GM20000 (cell line): Measurements from ENCODE around the gene COX8C.
"Not testable (repeated sequence)": the region's sequence is repeated elsewhere in the genome, so short reads cannot be mapped to it uniquely, and the experiment has no call there.

Source experiments
- DNase-seq: peaks from one replicate; pipeline ENCODE4 v3.0.0; 2012; ENCODE audit warnings: low spot score
- TF ChIP-seq, protein P1 (sequence below): IDR thresholded peaks from 2 replicates; pipeline ENCODE4 v1.5.1; 2012; ENCODE audit warnings: mild to moderate bottlenecking, control low read depth; ENCODE audit errors: extremely low read depth, missing control alignments

Gene COX8C

DNA sequence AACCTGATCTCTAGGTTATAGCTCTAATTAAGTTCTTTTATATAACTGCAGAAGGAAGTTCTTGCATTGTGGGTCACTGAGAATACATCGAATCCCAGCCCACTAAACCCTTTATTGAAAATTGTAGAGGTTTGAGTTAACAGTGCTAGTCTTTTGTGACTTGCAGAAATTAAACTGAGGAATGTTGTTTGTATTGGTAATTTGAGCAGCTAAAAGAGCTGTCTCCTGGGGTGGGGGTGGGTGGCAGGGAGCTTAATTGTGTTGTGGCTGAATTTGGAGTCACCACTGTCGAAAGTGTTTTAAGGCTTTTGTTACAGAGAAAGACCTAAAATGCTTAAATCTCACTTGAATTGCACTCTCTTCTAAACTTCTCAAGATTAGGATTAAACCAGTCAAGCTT is 3.2 kb upstream of the COX8C start:
- TF ChIP-seq, protein P1, sequence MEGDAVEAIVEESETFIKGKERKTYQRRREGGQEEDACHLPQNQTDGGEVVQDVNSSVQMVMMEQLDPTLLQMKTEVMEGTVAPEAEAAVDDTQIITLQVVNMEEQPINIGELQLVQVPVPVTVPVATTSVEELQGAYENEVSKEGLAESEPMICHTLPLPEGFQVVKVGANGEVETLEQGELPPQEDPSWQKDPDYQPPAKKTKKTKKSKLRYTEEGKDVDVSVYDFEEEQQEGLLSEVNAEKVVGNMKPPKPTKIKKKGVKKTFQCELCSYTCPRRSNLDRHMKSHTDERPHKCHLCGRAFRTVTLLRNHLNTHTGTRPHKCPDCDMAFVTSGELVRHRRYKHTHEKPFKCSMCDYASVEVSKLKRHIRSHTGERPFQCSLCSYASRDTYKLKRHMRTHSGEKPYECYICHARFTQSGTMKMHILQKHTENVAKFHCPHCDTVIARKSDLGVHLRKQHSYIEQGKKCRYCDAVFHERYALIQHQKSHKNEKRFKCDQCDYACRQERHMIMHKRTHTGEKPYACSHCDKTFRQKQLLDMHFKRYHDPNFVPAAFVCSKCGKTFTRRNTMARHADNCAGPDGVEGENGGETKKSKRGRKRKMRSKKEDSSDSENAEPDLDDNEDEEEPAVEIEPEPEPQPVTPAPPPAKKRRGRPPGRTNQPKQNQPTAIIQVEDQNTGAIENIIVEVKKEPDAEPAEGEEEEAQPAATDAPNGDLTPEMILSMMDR = no peak
- no peak for DNase-seq

DNA sequence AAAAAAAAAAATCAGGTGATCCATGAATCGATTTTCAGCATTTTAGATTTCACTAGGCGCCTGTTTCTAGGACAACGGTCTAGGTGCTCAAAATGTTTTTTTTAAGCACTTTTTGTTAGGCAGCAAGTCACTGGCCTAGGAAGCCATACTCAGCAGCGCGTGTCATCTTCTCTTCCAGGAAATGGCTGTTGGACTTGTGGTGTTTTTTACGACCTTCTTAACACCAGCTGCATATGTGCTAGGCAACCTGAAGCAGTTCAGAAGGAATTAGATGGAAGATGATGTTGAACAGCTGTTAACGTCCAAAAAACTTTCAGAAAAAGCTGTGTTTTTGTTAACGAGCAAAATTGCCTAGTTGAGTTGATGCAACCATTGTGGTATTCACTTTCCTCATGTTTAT is 868 bp downstream of the COX8C start:
- TF ChIP-seq, protein P1 = no peak
- DNase-seq = no peak

DNA sequence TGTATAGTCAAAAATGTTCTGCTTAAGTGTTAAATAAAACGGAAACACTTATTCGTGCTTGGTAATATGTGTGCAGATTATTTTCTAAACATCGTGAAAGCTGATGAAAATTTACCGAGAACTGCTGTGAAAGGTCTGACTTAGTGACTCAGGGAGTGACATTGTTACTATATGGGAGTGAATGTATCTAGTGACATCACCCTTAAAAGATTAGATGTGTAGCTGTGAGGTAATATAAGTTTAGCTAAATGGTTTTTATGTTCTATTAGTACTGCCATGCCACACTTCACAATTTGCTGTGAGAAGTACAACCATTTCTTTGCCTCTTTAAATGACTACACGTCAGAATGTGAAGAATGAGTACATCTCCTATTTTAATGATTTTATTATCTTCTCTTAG is 1.3 kb downstream of the COX8C start:
- TF ChIP-seq, protein P1 = no peak
- no peak for DNase-seq

DNA sequence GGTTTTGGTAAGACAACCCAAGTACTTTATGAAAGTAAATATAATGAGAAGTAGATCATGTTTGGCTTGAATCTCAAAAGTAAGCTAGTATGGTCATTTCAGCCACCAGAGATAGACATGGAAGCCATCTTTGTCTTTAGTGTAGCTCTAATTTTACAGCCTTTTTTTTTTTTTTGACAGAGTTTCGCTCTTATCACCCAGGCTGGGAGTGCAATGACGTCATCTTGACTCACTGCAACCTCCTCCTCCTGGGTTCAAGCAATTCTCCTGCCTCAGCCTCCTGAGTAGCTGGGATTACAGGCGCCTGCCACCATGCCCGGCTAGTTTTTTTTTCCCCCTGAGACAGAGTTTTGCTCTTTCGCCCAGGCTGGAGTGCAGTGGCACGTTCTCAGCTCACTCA is 7.9 kb downstream of the COX8C start:
- not testable (repeated sequence) for DNase-seq

DNA sequence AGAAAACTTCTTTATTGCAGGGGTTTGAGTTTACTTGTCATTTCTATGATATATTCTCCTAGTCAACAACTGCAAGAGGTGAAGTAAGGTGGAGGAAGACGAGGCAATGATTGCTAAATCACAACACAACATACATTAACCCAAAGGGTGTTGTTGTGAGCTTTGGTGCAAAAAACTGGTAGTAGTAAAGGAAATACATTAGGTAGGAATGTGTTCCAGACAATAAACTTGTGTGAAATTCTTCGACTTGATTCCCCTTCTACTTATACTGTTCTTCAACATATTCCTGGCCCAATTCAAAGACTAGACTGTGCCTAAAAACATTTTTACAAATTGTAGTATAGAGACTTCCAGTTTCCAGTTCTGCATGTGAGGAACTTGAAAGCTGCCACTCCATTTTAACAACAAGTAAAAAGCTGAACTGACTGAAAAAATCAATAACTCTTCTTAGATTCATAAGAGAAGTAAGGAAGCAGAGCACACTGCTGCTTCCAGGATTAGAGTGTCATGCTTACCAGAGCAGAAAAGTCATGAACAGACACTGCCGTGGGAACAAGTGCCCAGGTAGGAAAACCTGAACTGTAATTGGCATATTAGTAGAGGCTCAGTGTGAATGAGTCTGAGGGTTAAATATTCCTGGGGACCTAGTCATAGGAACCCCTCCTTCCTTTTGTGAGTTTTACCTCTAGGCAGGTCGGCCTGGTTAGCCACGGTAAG is 22.2 kb downstream of the COX8C start:
- TF ChIP-seq, protein P1 = no peak
- no peak for DNase-seq

DNA sequence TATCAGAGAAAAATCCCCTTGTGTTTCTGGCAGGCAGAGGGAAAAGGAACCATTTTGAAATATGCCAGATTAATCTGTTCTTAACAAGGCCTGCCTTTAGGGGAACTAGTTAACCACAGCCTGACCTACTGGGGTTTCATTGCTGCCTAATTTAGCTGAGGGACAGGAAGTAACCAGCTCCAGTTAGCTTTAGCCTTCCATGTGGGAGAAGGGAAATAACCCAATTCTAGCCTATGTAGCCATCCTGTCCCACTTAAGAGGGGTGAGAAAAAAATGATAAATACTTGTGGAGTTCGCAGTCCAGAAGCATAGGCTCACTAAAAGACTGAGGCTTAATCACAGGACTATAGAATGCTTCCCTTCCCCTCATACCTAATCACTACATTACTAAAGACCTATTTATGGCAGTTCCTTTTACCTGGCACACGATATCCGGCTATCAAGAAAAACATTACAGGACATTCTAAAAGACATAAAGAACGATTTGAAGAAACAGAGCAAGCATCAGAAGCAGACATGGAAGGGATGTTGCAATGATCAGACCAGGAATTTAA is 22.8 kb downstream of the COX8C start:
- DNase-seq = peak; percentile 39
- TF ChIP-seq, protein P1 = no peak

DNA sequence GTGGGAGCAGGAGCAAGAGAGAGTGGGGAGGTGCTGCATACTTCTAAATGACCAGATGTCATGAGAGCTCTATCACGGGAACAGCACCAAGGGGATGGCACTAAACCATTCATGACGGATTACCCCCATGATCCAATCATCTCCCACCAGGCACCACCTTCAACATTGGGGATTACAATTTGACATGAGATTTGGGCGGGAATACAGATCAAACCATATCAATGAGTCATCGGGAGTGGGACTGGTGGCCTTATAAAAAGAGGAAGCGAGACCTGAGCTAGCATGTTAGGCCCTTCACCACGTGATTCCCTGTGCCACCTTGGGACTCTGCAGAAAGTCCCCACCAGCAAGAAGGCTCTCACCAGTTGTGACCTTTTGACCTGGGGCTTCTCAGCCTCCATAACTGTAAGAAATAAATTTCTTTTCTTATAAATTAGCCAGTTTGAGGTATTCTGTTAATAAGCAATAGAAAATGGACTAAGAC is 28.7 kb downstream of the COX8C start:
- TF ChIP-seq, protein P1 = no peak
- peak; percentile 33 for DNase-seq

DNA sequence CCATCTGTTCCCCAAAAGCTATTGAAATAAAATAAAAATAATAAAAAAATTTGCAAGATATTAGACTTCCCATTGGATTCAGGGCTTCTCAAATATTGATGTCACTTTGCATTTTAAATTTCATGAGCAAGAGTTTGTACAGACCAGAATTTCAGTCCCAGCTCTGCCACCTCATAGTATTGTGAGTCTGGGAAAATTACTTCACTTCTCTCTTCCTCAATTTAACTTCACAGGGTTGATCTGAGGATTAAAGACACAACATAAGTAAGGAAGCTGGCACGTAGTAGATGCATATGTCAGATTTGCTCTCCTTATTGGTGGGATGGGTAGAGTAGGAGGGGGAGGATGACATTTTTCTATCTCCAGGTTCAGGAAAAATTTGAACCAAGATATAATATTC is 32.8 kb downstream of the COX8C start:
- TF ChIP-seq, protein P1 = no peak
- no peak for DNase-seq
